Stimulated activated CD8-positive, alpha-beta memory T cell treated with anti-CD3 and anti-CD28 coated beads, Interleukin-2, amount 100 ng/mL, for 48 hours (primary cell): ENCODE results near the gene FAM236A.
"Not testable (repeated sequence)": the region's sequence is repeated elsewhere in the genome, so short reads cannot be mapped to it uniquely, and the experiment has no call there.

ENCODE experiments used
- DNase-seq, 2 donors: peaks; one replicate each; pipeline ENCODE4 v3.0.0-alpha.2; 2020; ENCODE audit warnings: low read depth in 2 of 2

Gene FAM236A

DNA sequence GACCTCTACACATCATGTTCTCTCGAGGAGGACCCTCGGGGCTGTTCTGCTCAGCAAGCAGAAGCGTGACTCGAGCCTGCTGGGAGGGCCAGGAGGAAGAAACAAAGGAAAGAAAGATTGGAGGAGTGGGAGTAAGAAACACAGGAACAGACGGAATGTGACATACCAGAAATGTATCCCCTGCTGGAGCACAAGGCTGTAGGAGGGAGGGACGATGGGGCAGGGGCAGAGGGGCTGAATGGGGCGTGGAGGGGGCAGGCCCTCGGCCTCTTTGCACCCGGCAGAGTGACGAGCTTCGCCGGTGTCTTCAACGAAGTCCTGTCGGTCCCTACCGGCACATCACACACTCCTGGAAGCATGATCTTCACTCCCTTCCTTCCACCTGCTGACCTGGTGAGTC is at the start of gene FAM236A:
Gene FAM236A (plus strand): TSS at position 301 of the 400 bp plus-strand sequence. CDS start 57 bp downstream, at position 358.
- DNase-seq = not testable (repeated sequence)

GRCh38 chrX:72889740-72890139 is 48.3 kb upstream of the FAM236A start:
- not testable (repeated sequence) for DNase-seq

DNA sequence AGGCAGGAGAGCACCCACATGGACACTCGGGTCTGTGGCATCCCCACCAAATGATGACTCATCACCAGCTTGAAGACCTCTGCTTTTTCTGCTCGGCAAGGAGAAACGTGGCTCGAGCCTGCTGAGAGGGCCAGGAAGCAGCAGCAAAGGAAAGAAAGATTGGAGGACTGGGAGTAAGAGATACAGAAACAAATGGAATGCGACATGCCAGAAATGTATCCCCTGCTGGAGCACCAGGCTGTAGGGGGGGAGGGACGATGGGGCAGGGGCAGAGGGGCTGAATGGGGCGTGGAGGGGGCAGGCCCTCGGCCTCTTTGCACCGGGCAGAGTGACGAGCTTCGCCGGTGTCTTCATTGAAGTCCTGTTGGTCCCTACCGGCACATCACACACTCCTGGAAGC is 25.7 kb upstream of the FAM236A start, which contains the start of gene FAM236C:
Gene FAM236C (plus strand): TSS at position 301 of the 400 bp plus-strand sequence. CDS start 100 bp downstream, outside the sequence.
- DNase-seq = not testable (repeated sequence)

- DNase-seq = not testable (repeated sequence)
Observed at GRCh38 chrX:72916096-72916495, 21.9 kb upstream of the FAM236A start.

DNA sequence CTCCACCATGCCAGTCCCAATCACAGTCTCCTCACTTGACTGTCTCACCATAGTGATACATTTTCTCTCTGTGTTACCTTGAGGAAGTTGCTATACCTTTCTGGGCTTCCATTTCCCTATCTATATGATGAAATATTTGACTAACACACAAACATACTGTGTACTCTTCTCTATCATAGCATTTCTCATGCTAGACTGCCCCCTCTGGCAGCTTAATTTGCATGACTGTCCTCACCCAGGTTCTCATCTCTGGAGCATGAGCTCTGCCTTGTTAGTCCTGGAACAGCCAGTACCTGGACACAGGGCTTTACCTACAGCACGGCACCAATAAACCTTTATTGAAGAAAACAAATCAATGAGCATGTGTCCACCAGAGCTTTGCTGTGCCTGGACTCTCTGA is 5.7 kb upstream of the FAM236A start:
- DNase-seq = not testable (repeated sequence)

- DNase-seq = not testable (repeated sequence)
Observed at GRCh38 chrX:72936455-72936854, 1.6 kb upstream of the FAM236A start.

GRCh38 chrX:72936882-72937455 is 1.0 kb upstream of the FAM236A start:
- not testable (repeated sequence) for DNase-seq

DNA sequence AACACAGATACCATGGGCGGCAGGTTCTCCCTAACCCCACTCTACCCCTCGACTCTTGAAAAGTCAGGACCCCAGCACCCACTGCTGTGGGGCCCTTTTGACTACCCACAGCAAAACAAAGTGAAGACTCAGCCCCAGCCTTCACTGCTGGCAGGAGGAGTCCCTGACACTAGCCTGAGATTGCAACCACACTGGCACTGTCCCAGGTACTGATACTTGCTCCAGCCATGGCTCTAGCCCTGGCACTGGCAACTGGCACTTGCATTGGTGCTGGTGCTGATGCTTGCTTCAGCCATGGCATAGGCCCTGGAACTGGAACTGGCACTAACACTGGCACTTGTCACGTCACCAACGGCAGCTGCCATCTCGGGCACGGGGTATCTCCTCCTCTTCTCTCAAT is 4.3 kb downstream of the FAM236A start:
- not testable (repeated sequence) for DNase-seq

DNA sequence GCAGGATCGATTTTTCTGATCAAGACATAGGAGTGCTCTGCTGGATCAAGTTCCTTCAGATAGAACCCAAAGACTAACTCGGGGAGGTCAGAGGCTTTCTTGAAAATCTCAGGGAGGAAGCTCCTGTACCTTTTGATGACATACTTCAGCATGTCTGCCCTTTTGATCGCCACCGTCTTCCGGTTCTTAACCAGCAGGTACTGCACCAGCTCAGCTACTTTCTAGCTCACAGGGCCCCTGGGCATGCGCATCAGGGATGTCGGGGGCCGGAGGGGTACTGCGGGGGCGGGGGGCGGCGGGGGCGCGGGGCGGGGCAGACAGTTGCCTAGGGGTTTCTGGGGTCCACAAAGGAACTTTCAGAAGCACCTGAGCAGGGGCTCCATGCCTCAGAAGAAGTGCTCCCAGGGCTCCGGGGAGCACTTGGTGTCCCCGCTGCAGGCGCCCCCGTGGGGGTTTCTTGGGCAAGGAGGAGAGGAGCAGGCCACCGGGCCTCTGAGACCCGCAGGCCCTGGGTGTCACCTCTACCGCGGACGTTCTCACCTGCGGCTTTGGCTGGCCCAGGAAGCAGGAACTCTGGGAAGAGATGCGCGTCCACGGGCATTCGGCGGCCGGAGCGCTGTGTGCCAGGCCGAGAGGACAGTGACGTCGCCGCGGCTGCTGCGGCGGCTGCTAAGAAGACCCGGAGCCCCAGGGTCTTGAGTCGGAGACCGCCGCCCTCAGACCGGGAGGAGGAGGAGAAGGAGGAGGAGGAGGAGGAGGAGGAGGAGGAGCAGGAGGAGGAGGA is 5.2 kb downstream of the FAM236A start:
- not testable (repeated sequence) for DNase-seq

GRCh38 chrX:72943819-72944169 is 5.8 kb downstream of the FAM236A start, which contains the start of gene DMRTC1:
DMRTC1 (minus strand) TSS chrX:72943837; CDS start chrX:72875694, 68,143 bp downstream.
- not testable (repeated sequence) for DNase-seq

DNA sequence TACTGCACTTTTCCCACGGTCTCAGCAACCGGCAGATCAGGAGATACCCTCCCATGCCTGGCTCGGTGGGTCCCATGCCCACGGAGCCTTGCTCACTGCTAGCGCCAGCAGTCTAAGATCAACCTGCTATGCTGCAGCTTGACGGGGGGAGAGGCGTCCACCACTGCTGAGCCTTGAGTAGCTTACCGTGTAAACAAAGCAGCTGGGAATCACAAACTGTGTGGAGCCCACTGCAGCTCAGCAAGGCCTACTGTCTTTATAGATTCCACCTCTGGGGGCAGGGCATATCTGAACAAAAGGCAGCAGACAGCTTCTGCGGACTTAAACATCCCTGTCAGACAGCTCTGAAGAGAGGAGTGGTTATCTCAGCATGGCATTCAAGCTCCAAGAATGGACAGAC is 22.0 kb downstream of the FAM236A start:
- not testable (repeated sequence) for DNase-seq

DNA sequence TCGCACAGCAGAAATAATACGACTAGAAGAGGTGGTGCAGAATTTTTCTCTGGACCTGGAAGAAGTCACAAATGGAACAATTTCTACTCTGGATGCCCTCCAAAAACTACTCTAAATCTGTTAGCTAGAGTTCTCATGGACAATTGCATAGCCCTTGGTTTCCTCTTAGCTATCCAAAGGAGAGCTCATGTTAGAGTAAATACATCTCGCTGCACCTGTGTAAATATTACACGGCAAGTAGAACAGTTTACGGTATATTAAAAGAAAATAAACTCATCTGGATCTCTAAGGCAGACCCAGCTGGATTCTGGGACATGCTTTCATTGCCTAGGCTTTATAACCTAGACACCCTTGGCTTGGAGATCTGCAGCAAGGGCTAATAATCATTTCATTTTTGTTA is 33.9 kb downstream of the FAM236A start:
- DNase-seq = not testable (repeated sequence)

DNA sequence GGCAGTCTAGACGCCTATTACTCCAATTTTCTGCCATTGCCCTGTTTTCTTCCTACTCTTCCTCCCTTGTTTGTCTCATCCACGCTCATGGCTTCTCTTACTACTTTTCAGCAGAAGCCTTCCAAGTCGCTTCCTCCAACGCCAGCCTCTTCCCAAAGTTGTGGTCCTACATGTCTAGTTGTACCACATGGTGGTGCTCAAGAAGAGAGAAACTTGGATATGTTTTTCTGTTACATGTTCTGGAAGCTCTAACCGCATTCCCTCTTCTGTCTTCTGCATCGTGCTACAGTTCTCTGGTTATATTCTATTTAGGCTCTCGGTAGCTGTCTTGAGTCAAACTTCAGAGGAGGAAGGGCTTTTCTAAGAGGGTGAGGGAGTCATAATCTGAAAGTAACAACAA is 36.9 kb downstream of the FAM236A start:
- DNase-seq = not testable (repeated sequence)

DNA sequence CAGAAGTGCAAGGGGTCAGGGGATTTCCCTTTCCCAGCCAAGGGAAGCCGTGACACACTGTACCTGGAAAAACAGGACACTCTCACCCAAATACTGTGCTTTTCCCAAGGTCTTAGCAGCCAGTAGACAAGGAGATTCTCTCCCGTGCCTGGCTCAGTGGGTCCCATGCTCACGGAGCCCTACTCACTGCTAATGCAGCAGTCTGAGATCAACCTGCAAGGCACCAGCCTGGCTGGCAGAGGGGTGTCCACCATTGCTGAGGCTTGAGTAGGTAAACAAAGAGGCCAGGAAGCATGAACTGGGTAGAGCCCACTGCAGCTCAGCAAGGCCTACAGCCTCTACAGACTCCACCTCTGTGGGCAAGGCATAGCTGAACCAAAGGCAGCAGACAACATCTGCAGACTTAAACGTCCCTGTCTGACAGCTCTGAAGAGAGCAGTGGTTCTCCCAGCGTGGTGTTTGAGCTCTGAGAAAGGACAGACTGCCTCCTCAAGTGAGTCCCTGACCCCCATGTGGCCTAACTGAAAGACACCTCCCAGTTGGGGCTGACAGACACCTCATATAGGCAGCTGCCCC is 43.0 kb downstream of the FAM236A start:
- not testable (repeated sequence) for DNase-seq
